ENCODE results near the gene DISP2.

DNA sequence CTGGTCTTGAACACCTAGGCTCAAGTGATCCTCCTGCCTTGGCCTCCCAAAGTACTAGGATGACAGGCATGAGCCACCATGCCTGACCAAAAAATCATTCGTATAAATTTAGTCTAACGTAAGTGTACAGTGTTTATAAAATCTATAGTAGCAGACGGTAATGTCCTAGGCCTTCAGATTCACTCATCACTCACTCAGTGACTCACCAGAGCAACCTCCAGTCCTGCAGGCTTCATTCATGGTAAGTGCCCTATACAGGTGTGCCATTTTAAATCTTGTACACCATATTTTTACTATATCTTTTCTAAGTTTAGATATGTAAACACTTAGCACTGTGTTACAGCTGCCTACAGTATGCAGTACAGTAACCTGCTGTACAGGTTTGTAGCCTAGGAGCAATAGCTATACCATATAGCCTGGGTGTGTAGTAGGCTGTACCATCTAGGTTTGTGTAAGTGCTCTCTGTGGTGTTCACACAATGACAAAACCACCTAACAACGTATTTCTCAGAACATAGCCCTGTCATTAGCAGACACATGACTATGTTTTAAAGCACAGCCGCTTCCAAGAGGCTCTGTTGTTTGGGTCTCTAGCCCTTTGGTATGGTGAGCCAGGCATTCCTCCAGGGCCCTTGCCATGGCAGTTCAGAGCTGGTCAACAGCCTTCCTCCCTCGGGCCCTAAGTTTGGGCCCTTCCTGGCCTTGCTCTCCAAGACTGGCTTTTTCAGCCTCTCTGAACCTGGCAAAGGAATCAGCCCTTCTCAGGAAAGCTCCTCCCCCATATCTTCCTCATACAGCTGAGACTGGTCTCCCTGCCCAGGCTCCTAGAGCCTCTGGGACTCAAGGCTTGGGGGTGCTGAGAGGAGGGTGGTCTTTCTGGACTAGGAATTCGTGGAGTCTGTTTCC lies 15.4 kb upstream of the DISP2 start:
- no peak for TF ChIP-seq CTCF (conservative IDR thresholded peaks at IDR 0.05; ENCODE audit: low read depth, low read length)
- no peak for TF ChIP-seq EZH2 (IDR thresholded peaks at IDR 0.05; ENCODE audit: low read length, unreplicated experiment)
